Lower leg skin (tissue), 3 donors: Measurements from ENCODE around the gene PLB1.

Experiments
- POLR2A ChIP-seq, 2 donors: fragments of 450-650 bp; IDR thresholded peaks; one replicate each; pipeline ENCODE4 v1.6.1; 2016 to 2017; ENCODE audit warnings: antibody characterized with exemption in 2 of 2, mild to moderate bottlenecking in 1 of 2, moderate library complexity in 1 of 2
- TF ChIP-seq, protein P1 (sequence below), 3 donors: fragments of 450-650 bp; IDR thresholded peaks; one replicate each; pipeline ENCODE4 v1.5.1; 2016; ENCODE audit warnings: antibody characterized with exemption in 3 of 3, mild to moderate bottlenecking in 3 of 3, moderate library complexity in 2 of 3

DNA sequence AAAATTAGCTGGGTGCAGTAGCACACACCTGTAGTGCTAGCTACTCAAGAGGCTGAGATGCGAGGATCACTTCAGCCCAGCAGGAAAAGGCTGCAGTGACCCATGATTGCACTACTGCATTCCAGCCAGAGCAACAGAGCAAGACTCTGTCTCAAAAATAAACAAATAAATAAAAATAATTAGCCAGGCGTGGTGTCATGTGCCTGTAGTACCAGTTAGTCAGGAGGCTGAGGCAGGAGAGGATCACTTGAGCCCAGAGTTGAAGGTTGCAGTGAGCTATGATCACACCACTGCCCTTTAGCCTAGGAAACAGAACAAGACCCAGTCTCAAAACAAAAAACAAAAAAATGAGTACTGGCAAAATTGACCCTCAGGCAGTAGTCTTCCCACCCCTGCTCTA lies 193.9 kb downstream of the PLB1 start:
- TF ChIP-seq, protein P1, sequence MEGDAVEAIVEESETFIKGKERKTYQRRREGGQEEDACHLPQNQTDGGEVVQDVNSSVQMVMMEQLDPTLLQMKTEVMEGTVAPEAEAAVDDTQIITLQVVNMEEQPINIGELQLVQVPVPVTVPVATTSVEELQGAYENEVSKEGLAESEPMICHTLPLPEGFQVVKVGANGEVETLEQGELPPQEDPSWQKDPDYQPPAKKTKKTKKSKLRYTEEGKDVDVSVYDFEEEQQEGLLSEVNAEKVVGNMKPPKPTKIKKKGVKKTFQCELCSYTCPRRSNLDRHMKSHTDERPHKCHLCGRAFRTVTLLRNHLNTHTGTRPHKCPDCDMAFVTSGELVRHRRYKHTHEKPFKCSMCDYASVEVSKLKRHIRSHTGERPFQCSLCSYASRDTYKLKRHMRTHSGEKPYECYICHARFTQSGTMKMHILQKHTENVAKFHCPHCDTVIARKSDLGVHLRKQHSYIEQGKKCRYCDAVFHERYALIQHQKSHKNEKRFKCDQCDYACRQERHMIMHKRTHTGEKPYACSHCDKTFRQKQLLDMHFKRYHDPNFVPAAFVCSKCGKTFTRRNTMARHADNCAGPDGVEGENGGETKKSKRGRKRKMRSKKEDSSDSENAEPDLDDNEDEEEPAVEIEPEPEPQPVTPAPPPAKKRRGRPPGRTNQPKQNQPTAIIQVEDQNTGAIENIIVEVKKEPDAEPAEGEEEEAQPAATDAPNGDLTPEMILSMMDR (IDR thresholded peaks at IDR 0.05) = no peak
- TF ChIP-seq POLR2A (IDR thresholded peaks at IDR 0.05) = no peak
